Breast epithelium (tissue), 4 donors: ENCODE data around the gene BRD9. TPM values are rescaled to one million over a fixed set of nuclear protein-coding genes. Genes with fewer than 3 reads are reported as not detected.
A peak's percentile ranks its signal among the peaks of the same experiment; 100 is the strongest.
"Not testable (repeated sequence)": the region's sequence is repeated elsewhere in the genome, so short reads cannot be mapped to it uniquely, and the experiment has no call there.

Source experiments
- DNase-seq, 2 donors: peaks; one replicate each; pipeline ENCODE4 v3.0.0-alpha.2; 2019; ENCODE audit warnings: low spot score in 2 of 2
- H3K27ac ChIP-seq, 2 donors: fragments of 200-600 bp; sonication (generic) in 1 of 2; one replicate each; pipeline ENCODE4 v1.5.1; 2016 to 2019; ENCODE audit warnings: mild to moderate bottlenecking in 1 of 2
- H3K27me3 ChIP-seq, 2 donors: fragments of 200-600 bp; sonication (generic) in 1 of 2; one replicate each; pipeline versions ENCODE4 v1.5.1 to v1.6.0; 2017 to 2019; ENCODE audit warnings: control low read depth in 1 of 2, mild to moderate bottlenecking in 1 of 2
- H3K36me3 ChIP-seq: fragments of 200-600 bp; one replicate; pipeline ENCODE4 v1.5.1; 2019
- H3K4me1 ChIP-seq, 2 donors: fragments of 200-600 bp; sonication (generic); one replicate each; pipeline ENCODE4 v1.5.1; 2016 to 2019; ENCODE audit warnings: control low read depth in 1 of 2
- H3K4me3 ChIP-seq, 3 donors: fragments of 200-600 bp; sonication (generic); 1 replicate in 2 of 3; 2 replicates in 1 of 3; pipeline ENCODE4 v1.5.1; 2016 to 2019; ENCODE audit warnings: mild to moderate bottlenecking in 3 of 3, moderate library complexity in 2 of 3
- H3K9me3 ChIP-seq, 2 donors: fragments of 200-600 bp; sonication (generic) in 1 of 2; one replicate each; pipeline ENCODE4 v1.5.1; 2016 to 2019; ENCODE audit warnings: control low read depth in 1 of 2
- CTCF ChIP-seq, 3 donors: fragments of 450-650 bp; IDR thresholded peaks; one replicate each; pipeline ENCODE4 v1.5.1; 2016 to 2017; ENCODE audit warnings: antibody characterized with exemption in 3 of 3, mild to moderate bottlenecking in 3 of 3, moderate library complexity in 3 of 3
- POLR2A ChIP-seq: fragments of 450-650 bp; IDR thresholded peaks from one replicate; pipeline ENCODE4 v1.6.1; 2016; ENCODE audit warnings: antibody characterized with exemption, mild to moderate bottlenecking, moderate library complexity
- POLR2AphosphoS5 ChIP-seq, 3 donors: sonication (generic); formaldehyde crosslinking; IDR thresholded peaks; one replicate each; pipeline ENCODE4 v1.6.1; 2017; ENCODE audit warnings: antibody characterized with exemption in 3 of 3
- intact Hi-C: fragments of 100-400 bp; cut with DNase I; formaldehyde crosslinking; loops from one replicate; pipeline ENCODE4 v1.15.1; 2023; ENCODE audit warnings: low total_unique reads
- total RNA-seq, 3 donors: library from RNA; depleted of rRNA; stranded (reverse); fragments of >200 nt; gene quantifications; one replicate each; pipeline ENCODE4 v1.1.0, GENCODE V29; 2016

BRD9 gene
- total RNA-seq, 3 donors from 2014 or later: 33.3 to 44.6 (median 36.1) TPM

- H3K27me3 ChIP-seq: peaks cover 0 to 18% of the 10 kb centered on the region in 2 donors
- H3K27ac ChIP-seq: no peak overlapping the region
- H3K4me3 ChIP-seq: no peak overlapping the region
- TF ChIP-seq CTCF (IDR thresholded peaks at IDR 0.05) (no peak), POLR2AphosphoS5 (IDR thresholded peaks at IDR 0.05) (no peak), POLR2A (no peak)
- H3K4me1 ChIP-seq: no peaks in the 10 kb centered on the region
- no peaks in the 10 kb centered on the region for H3K36me3 ChIP-seq
- DNase-seq: no peak
- intact Hi-C loops: no loop called here
- no peaks in the 10 kb centered on the region for H3K9me3 ChIP-seq
Measured at GRCh38 chr5:854966-855743, 37.4 kb downstream of the BRD9 start.

GRCh38 chr5:854217-854616 is 38.4 kb downstream of the BRD9 start:
- H3K27ac ChIP-seq: no peak overlapping the region
- no peaks in the 10 kb centered on the region for H3K4me1 ChIP-seq
- intact Hi-C loops: no loop called here
- TF ChIP-seq POLR2A (no peak), POLR2AphosphoS5 (IDR thresholded peaks at IDR 0.05) (no peak), CTCF (IDR thresholded peaks at IDR 0.05) (no peak)
- no peaks in the 10 kb centered on the region for H3K9me3 ChIP-seq
- DNase-seq: no peak
- peaks cover 0 to 18% of the 10 kb centered on the region in 2 donors for H3K27me3 ChIP-seq
- H3K4me3 ChIP-seq: no peak overlapping the region
- H3K36me3 ChIP-seq: no peaks in the 10 kb centered on the region

- H3K27ac ChIP-seq, H3K9me3 ChIP-seq, H3K4me1 ChIP-seq, H3K36me3 ChIP-seq, H3K4me3 ChIP-seq, intact Hi-C loops: not testable (repeated sequence)
- peak in 1 of 2 donors; percentile 25 for DNase-seq
- peaks cover 0 to 18% of the 10 kb centered on the region in 2 donors for H3K27me3 ChIP-seq
Measured at GRCh38 chr5:853416-854090, 39.0 kb downstream of the BRD9 start.

GRCh38 chr5:852431-853401 is 39.9 kb downstream of the BRD9 start:
- DNase-seq: peak in 1 of 2 donors; percentile 17
- intact Hi-C loops: no loop called here

More at GRCh38 chr5:852431-853401, 39.9 kb downstream of the BRD9 start:
- no peaks in the 10 kb centered on the region for H3K9me3 ChIP-seq
- no peak overlapping the region for H3K4me3 ChIP-seq
- TF ChIP-seq CTCF (IDR thresholded peaks at IDR 0.05): no peak
- TF ChIP-seq POLR2A: no peak
- no peak for TF ChIP-seq POLR2AphosphoS5 (IDR thresholded peaks at IDR 0.05)
- H3K27me3 ChIP-seq: peaks cover 0 to 18% of the 10 kb centered on the region in 2 donors
- no peak overlapping the region for H3K27ac ChIP-seq
- no peaks in the 10 kb centered on the region for H3K36me3 ChIP-seq
- H3K4me1 ChIP-seq: no peaks in the 10 kb centered on the region
